GM12878 (cell line): ENCODE data around the gene MAVS. TPM values are rescaled to one million over a fixed set of nuclear protein-coding genes. Genes with fewer than 3 reads are reported as not detected.

Source experiments
- ATAC-seq: fragments of 200-7000 bp; cut with Tn5 transposase; 3 replicates; pipeline ENCODE4 v1.9.1; 2020; ENCODE audit warnings: mild to moderate bottlenecking, moderate library complexity
- BruUV-seq: library from RNA; stranded (reverse); fragments of 400-500 nt; replicated peaks from 2 replicates; lab custom pipeline; 2021; lab: Mats Ljungman, UMichigan
- CTCF ChIA-PET: fragments of 300-600 bp; sonication (Branson Sonifier 250); formaldehyde crosslinking; extraction: SDS; loops from one replicate; lab custom pipeline; 2021; ENCODE audit warnings: inconsistent platforms; lab: Yijun Ruan, JAX
- POLR2A ChIA-PET: fragments of 350-600 bp; formaldehyde crosslinking; extraction: SDS; loops from one replicate; lab custom pipeline; 2021; ENCODE audit warnings: inconsistent platforms; lab: Charles Lee
- RAD21 ChIA-PET: fragments of 300-600 bp; sonication (Branson Sonifier 250); formaldehyde crosslinking; loops from one replicate; lab custom pipeline; 2023; ENCODE audit warnings: antibody characterized with exemption; ENCODE audit not compliant: unreplicated experiment; lab: Charles Lee
- SMC1A ChIA-PET: fragments of 300-600 bp; sonication (Branson Sonifier 250); formaldehyde crosslinking; loops from one replicate; lab custom pipeline; 2023; ENCODE audit not compliant: unreplicated experiment, uncharacterized antibody; lab: Charles Lee
- DNase-seq: peaks from one replicate; pipeline ENCODE4 v3.0.0-alpha.2; 2011; ENCODE audit warnings: low read depth, low spot score
- FAIRE-seq: peaks from 3 replicates; lab custom pipeline; 2011; peaks lifted over from hg19 to GRCh38; lab: Jason Lieb, UNC
- H2AFZ ChIP-seq: 2 replicates; pipeline ENCODE4 v1.6.0; 2011; ENCODE audit warnings: low read depth, low read length, control low read depth; ENCODE audit not compliant: control insufficient read depth
- H3K27ac ChIP-seq: 2 replicates; pipeline ENCODE4 v1.5.1; 2011; ENCODE audit warnings: control low read depth; ENCODE audit not compliant: control insufficient read depth, insufficient read depth
- H3K27me3 ChIP-seq, 2 experiments: replicated peaks in 1 of 2; 2 replicates each; pipeline versions ENCODE4 v1.6.0 to v1.6.1; 2011; ENCODE audit warnings: low read length in 1 of 2; ENCODE audit not compliant: control insufficient read depth in 2 of 2, insufficient read depth in 2 of 2
- H3K36me3 ChIP-seq, 2 experiments: 2 replicates each; pipeline ENCODE4 v1.5.1; 2011; ENCODE audit warnings: low read length in 1 of 2; ENCODE audit not compliant: control insufficient read depth in 2 of 2, insufficient read depth in 2 of 2
- H3K4me1 ChIP-seq: 2 replicates; pipeline ENCODE4 v1.6.1; 2011; ENCODE audit warnings: mild to moderate bottlenecking, low read length, moderate library complexity, mixed read lengths; ENCODE audit not compliant: control insufficient read depth, insufficient read depth
- H3K4me2 ChIP-seq: 2 replicates; pipeline ENCODE4 v1.6.0; 2011; ENCODE audit warnings: control low read depth; ENCODE audit not compliant: control insufficient read depth, insufficient read depth
- H3K4me3 ChIP-seq: fragments of 200-600 bp; sonication (generic); 2 replicates; pipeline ENCODE4 v1.5.1; 2016
- H3K79me2 ChIP-seq: 2 replicates; pipeline ENCODE4 v1.6.0; 2011; ENCODE audit warnings: low read length; ENCODE audit not compliant: control insufficient read depth, insufficient read depth
- H3K9ac ChIP-seq: 2 replicates; pipeline ENCODE4 v1.8.0; 2011; ENCODE audit warnings: low read length, control low read depth, mixed read lengths; ENCODE audit not compliant: control insufficient read depth, insufficient read depth
- H3K9me3 ChIP-seq: replicated peaks from 3 replicates; pipeline ENCODE4 v1.5.1; 2011; ENCODE audit warnings: mild to moderate bottlenecking, low read length; ENCODE audit not compliant: control insufficient read depth, insufficient read depth
- H4K20me1 ChIP-seq: 2 replicates; pipeline ENCODE4 v1.6.0; 2011; ENCODE audit not compliant: control insufficient read depth, insufficient read depth
- CBX5 ChIP-seq: sonication (generic); IDR thresholded peaks from 2 replicates; pipeline ENCODE4 v1.6.1; 2016; ENCODE audit warnings: low read depth, moderate library complexity, mild to moderate bottlenecking, inconsistent platforms
- EZH2 ChIP-seq: IDR thresholded peaks from 2 replicates; pipeline ENCODE4 v1.6.1; 2012; ENCODE audit warnings: low read depth, mild to moderate bottlenecking, control low read depth, inconsistent platforms, low read length, borderline replicate concordance; ENCODE audit not compliant: control insufficient read depth
- IKZF2 ChIP-seq, 2 experiments: fragments of 450-650 bp; IDR thresholded peaks; 2 replicates each; pipeline ENCODE4 v1.6.1; 2017; ENCODE audit warnings: mild to moderate bottlenecking in 2 of 2, moderate library complexity in 2 of 2
- MEF2B ChIP-seq: fragments of 450-650 bp; IDR thresholded peaks from 2 replicates; pipeline ENCODE4 v1.6.1; 2018; ENCODE audit warnings: mild to moderate bottlenecking, moderate library complexity; ENCODE audit not compliant: partially characterized antibody, poor library complexity, severe bottlenecking
- NFYA ChIP-seq: IDR thresholded peaks from 2 replicates; pipeline ENCODE4 v1.6.1; 2011; ENCODE audit warnings: low read depth, mild to moderate bottlenecking, low read length, improper control_type of control experiment, borderline replicate concordance
- WRNIP1 ChIP-seq: IDR thresholded peaks from 2 replicates; pipeline ENCODE4 v1.6.1; 2011; ENCODE audit warnings: low read depth, low read length, improper control_type of control experiment, borderline replicate concordance
- ZZZ3 ChIP-seq: IDR thresholded peaks from 2 replicates; pipeline ENCODE4 v1.6.1; 2011; ENCODE audit warnings: low read depth; ENCODE audit not compliant: control insufficient read depth, insufficient read length
- WGBS: methylation state at CpG from one replicate; pipeline ENCODE4 v1.1.6; 2016; ENCODE audit warnings: low lambda C conversion rate; ENCODE audit not compliant: insufficient replicate concordance, insufficient coverage; ENCODE audit errors: missing lambda C conversion rate; 5-methylcytosine and 5-hydroxymethylcytosine counted together
- in situ Hi-C: fragments of 300-500 bp; cut with MboI; formaldehyde crosslinking; loops from 9 replicates; pipeline ENCODE4 v1.14.3; 2018; ENCODE audit warnings: mixed read lengths
- intact Hi-C: fragments of 100-400 bp; cut with micrococcal nuclease; formaldehyde crosslinking; loops from one replicate; pipeline ENCODE4 v1.14.2; 2022; ENCODE audit not compliant: unreplicated experiment
- polyA plus RNA-seq, 11 experiments: library from polyadenylated mRNA; depleted of rRNA in 4 of 11; unstranded in 6 of 11; stranded (reverse) in 5 of 11; fragments of >200 nt; fragmentation: Nextera tagmentation in 4 of 11; fragmentation: Illumina TruSeq in 1 of 11; extraction: Ambion mirVana in 4 of 11; extraction: Trizol in 1 of 11; gene quantifications; 1 replicate in 1 of 11; 2 replicates in 10 of 11; pipeline versions ENCODE4 v1.2.1 to v1.2.3, GENCODE V29; 2011 to 2016; ENCODE audit warnings: inconsistent platforms in 2 of 11, missing spikeins in 2 of 11, low read depth in 1 of 11
- total RNA-seq, 4 experiments: library from RNA; depleted of rRNA in 3 of 4; stranded (reverse); fragments of >200 nt in 3 of 4; fragmentation: Illumina TruSeq in 1 of 4; extraction: Trizol in 1 of 4; gene quantifications; 2 replicates each; pipeline versions ENCODE4 v1.2.1 to v1.2.3, GENCODE V29; 2013 to 2021
- TF ChIP-seq, protein P1 (sequence below): IDR thresholded peaks from 2 replicates; pipeline ENCODE4 v1.6.1; 2012; ENCODE audit warnings: improper control_type of control experiment, low read depth, low read length; ENCODE audit not compliant: insufficient replicate concordance
- TF ChIP-seq, protein P2 (sequence below): fragments of 450-650 bp; IDR thresholded peaks from 2 replicates; pipeline ENCODE4 v1.6.1; 2016; ENCODE audit warnings: mild to moderate bottlenecking

MAVS gene
- total and polyA plus RNA-seq, 10 of the 15 experiments (the other 5 are each of a cell fraction or from before 2014, with no cell fraction given) = 1.6 to 25.2 (median 12.6) TPM

DNA sequence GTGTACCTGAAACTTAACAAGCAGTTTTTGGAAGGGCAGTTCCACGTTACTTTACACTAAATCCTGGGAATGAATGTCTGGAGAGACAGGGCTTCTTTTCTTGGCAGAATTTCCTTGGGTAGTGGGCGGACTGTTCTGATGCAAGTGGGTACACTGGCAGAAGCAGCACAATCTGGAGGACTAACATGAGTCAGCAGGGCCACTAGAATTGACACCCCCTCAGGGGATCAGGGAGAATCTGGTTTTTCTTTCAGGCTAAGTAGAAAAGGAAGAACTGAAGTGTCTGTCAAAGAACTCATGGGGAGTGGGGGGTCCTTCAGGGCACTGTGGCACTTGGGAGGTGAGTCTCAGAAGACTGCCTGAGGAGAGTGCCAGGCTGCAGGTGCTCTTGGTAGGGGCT is 77.2 kb downstream of the MAVS start:
- peaks cover 3% of the 10 kb centered on the region; the same call in 1 of the 2 replicates for H4K20me1 ChIP-seq
- DNase-seq (no peak), ATAC-seq (no peak), FAIRE-seq (no peak)
- no peaks in the 10 kb centered on the region for H3K9me3 ChIP-seq
- H3K27me3 ChIP-seq = no peaks in the 10 kb centered on the region
- H3K79me2 ChIP-seq = peaks cover 5% of the 10 kb centered on the region
- no TSS peak for BruUV-seq
- H3K4me2 ChIP-seq = no peak overlapping the region
- no peak overlapping the region for H3K27ac ChIP-seq
- 93% methylated on average over 2 of the region's 2 CpGs for WGBS
- SMC1A ChIA-PET = interaction anchor here (0.6 kb wide), 1 partner anchor 148 kb away, joined by 3 read pairs; no protein-coding TSS in a partner anchor
- H3K4me1 ChIP-seq = no peaks in the 10 kb centered on the region
- in situ Hi-C loops (no loop called here), intact Hi-C loops (no loop called here)
- POLR2A ChIA-PET = no interaction called here
- TF ChIP-seq, protein P1, sequence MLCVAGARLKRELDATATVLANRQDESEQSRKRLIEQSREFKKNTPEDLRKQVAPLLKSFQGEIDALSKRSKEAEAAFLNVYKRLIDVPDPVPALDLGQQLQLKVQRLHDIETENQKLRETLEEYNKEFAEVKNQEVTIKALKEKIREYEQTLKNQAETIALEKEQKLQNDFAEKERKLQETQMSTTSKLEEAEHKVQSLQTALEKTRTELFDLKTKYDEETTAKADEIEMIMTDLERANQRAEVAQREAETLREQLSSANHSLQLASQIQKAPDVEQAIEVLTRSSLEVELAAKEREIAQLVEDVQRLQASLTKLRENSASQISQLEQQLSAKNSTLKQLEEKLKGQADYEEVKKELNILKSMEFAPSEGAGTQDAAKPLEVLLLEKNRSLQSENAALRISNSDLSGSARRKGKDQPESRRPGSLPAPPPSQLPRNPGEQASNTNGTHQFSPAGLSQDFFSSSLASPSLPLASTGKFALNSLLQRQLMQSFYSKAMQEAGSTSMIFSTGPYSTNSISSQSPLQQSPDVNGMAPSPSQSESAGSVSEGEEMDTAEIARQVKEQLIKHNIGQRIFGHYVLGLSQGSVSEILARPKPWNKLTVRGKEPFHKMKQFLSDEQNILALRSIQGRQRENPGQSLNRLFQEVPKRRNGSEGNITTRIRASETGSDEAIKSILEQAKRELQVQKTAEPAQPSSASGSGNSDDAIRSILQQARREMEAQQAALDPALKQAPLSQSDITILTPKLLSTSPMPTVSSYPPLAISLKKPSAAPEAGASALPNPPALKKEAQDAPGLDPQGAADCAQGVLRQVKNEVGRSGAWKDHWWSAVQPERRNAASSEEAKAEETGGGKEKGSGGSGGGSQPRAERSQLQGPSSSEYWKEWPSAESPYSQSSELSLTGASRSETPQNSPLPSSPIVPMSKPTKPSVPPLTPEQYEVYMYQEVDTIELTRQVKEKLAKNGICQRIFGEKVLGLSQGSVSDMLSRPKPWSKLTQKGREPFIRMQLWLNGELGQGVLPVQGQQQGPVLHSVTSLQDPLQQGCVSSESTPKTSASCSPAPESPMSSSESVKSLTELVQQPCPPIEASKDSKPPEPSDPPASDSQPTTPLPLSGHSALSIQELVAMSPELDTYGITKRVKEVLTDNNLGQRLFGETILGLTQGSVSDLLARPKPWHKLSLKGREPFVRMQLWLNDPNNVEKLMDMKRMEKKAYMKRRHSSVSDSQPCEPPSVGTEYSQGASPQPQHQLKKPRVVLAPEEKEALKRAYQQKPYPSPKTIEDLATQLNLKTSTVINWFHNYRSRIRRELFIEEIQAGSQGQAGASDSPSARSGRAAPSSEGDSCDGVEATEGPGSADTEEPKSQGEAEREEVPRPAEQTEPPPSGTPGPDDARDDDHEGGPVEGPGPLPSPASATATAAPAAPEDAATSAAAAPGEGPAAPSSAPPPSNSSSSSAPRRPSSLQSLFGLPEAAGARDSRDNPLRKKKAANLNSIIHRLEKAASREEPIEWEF = no peak
- TF ChIP-seq CBX5 = no peak
- TF ChIP-seq, protein P2, sequence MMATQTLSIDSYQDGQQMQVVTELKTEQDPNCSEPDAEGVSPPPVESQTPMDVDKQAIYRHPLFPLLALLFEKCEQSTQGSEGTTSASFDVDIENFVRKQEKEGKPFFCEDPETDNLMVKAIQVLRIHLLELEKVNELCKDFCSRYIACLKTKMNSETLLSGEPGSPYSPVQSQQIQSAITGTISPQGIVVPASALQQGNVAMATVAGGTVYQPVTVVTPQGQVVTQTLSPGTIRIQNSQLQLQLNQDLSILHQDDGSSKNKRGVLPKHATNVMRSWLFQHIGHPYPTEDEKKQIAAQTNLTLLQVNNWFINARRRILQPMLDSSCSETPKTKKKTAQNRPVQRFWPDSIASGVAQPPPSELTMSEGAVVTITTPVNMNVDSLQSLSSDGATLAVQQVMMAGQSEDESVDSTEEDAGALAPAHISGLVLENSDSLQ = no peak
- TF ChIP-seq WRNIP1 = no peak
- no peak for TF ChIP-seq ZZZ3
- TF ChIP-seq EZH2 = no peak
- no peak for TF ChIP-seq IKZF2 (IDR thresholded peaks at IDR 0.05)
- no peak for TF ChIP-seq NFYA
- no peak for TF ChIP-seq MEF2B
- H3K9ac ChIP-seq = no peak overlapping the region
- RAD21 ChIA-PET = no interaction called here
- no peak overlapping the region for H3K4me3 ChIP-seq
- H3K36me3 ChIP-seq = peaks cover 27 to 30% of the 10 kb centered on the region in 2 experiments
- H2AFZ ChIP-seq = no peak overlapping the region
- CTCF ChIA-PET = no interaction called here
